Hepatocyte (in vitro differentiated cells): ENCODE results near the gene SMIM41.

Source experiments
- CTCF ChIP-seq: fragments of 200-600 bp; sonication (generic); IDR thresholded peaks from 2 replicates; pipeline ENCODE4 v1.5.1; 2016; ENCODE audit warnings: antibody characterized with exemption, mild to moderate bottlenecking; ENCODE audit not compliant: poor library complexity
- EZH2phosphoT487 ChIP-seq: fragments of 200-600 bp; sonication (generic); IDR thresholded peaks from one replicate; pipeline ENCODE4 v1.6.1; 2018; ENCODE audit warnings: antibody characterized with exemption, mild to moderate bottlenecking, low read depth, moderate library complexity; ENCODE audit not compliant: unreplicated experiment, severe bottlenecking

GRCh38 chr12:52147367-52147963 lies 68.0 kb downstream of the SMIM41 start:
- no peak for TF ChIP-seq CTCF
- no peak for TF ChIP-seq EZH2phosphoT487
